ENCODE data around the gene RIMBP2.

RIMBP2 gene

DNA sequence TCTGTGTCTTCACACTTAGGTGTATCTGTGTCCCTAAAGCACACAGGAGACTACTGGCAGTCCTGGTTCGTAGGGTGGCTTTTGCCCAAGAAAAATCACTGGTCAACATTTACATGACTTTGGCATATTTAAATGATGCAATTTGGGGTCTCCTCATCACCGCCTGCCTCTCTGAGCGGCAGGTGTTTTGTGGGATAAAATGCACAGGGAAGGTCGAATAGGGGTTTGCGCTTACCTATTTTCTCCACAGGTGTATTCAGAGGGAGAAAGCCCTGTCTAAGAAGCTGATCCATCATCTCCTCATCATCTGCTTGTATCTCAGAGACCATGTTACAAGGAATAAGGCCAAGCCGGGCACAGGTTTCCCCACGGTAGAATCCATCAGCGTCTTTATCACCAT, 303.7 kb downstream of the RIMBP2 start:
- Histone ChIP-seq H3K4me1 (no peaks in the 10 kb centered on the region), H3K4me3 (ENCODE audit: low read depth, low read length) (no peak overlapping the region), H3K9me3 (ENCODE audit: control insufficient read depth, low read length) (no peaks in the 10 kb centered on the region), H3K27me3 (ENCODE audit: control insufficient read depth, insufficient read depth, low read length) (no peaks in the 10 kb centered on the region), H3K9ac (no peak overlapping the region), H3K4me2 (ENCODE audit: low read length) (no peak overlapping the region), H3K36me3 (ENCODE audit: control insufficient read depth, insufficient read depth, low read length) (no peaks in the 10 kb centered on the region), H3K79me2 (peaks cover 2% of the 10 kb centered on the region), H3K27ac (no peak overlapping the region), H2AFZ (no peak overlapping the region)
- TF ChIP-seq, protein P1, sequence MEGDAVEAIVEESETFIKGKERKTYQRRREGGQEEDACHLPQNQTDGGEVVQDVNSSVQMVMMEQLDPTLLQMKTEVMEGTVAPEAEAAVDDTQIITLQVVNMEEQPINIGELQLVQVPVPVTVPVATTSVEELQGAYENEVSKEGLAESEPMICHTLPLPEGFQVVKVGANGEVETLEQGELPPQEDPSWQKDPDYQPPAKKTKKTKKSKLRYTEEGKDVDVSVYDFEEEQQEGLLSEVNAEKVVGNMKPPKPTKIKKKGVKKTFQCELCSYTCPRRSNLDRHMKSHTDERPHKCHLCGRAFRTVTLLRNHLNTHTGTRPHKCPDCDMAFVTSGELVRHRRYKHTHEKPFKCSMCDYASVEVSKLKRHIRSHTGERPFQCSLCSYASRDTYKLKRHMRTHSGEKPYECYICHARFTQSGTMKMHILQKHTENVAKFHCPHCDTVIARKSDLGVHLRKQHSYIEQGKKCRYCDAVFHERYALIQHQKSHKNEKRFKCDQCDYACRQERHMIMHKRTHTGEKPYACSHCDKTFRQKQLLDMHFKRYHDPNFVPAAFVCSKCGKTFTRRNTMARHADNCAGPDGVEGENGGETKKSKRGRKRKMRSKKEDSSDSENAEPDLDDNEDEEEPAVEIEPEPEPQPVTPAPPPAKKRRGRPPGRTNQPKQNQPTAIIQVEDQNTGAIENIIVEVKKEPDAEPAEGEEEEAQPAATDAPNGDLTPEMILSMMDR (IDR thresholded peaks at IDR 0.05): no peak

DNA sequence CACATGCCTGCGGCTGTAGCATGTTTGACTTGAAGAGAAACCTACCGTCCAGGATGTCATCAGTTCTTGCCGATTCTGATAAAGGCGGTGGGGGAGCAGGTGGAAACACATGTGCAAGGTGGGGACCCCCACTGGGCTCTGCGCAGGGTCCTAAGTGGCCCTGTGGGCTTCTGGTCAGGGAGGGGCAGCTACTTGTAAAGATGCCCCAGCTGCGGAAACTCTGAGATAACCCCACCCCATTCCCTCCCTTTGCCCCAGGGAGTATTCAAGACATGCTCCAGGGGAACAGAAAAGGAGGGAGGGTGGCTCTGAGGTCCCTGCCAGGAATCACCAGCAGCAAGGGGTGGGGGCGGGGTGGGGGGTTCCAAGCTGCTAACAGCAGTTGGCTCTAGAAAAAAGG, 310.8 kb downstream of the RIMBP2 start:
- TF ChIP-seq, protein P1 (IDR thresholded peaks at IDR 0.05): no peak

DNA sequence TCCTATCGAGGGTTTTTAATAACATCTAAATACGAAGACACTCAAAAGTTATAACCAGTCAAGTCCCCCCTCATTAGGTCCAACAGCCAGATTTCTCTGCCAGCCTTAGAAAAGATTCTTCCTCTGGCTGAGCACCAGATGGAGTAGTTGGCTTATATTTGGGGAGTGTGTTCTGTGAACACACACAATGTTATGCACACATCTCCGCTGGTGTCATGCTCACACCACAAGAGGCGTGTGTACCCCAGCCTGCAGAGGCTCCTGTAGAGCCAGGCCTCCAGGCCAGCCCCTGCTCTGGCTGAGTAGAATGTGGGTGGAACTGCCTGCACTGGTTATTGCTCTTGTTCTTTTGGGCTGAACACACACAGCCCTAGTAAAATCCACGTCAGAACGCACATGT, 314.4 kb downstream of the RIMBP2 start:
- Histone ChIP-seq H3K4me3 (ENCODE audit: low read depth, low read length) (no peak overlapping the region), H2AFZ (no peak overlapping the region), H3K36me3 (ENCODE audit: control insufficient read depth, insufficient read depth, low read length) (no peaks in the 10 kb centered on the region), H3K9me3 (ENCODE audit: control insufficient read depth, low read length) (no peaks in the 10 kb centered on the region), H3K4me2 (ENCODE audit: low read length) (no peak overlapping the region), H3K79me2 (no peaks in the 10 kb centered on the region), H3K27ac (no peak overlapping the region), H3K4me1 (no peaks in the 10 kb centered on the region), H3K27me3 (ENCODE audit: control insufficient read depth, insufficient read depth, low read length) (no peaks in the 10 kb centered on the region), H3K9ac (no peak overlapping the region)
- TF ChIP-seq, protein P1 (IDR thresholded peaks at IDR 0.05): no peak

More for the DNA sequence above, 310.8 kb downstream of the RIMBP2 start:
- Histone ChIP-seq H3K4me3 (ENCODE audit: low read depth, low read length) (no peak overlapping the region), H3K27me3 (ENCODE audit: control insufficient read depth, insufficient read depth, low read length) (no peaks in the 10 kb centered on the region), H3K27ac (no peak overlapping the region), H3K9ac (no peak overlapping the region), H2AFZ (no peak overlapping the region), H3K9me3 (ENCODE audit: control insufficient read depth, low read length) (no peaks in the 10 kb centered on the region), H3K79me2 (no peaks in the 10 kb centered on the region), H3K4me1 (no peaks in the 10 kb centered on the region), H3K36me3 (ENCODE audit: control insufficient read depth, insufficient read depth, low read length) (no peaks in the 10 kb centered on the region), H3K4me2 (ENCODE audit: low read length) (no peak overlapping the region)

DNA sequence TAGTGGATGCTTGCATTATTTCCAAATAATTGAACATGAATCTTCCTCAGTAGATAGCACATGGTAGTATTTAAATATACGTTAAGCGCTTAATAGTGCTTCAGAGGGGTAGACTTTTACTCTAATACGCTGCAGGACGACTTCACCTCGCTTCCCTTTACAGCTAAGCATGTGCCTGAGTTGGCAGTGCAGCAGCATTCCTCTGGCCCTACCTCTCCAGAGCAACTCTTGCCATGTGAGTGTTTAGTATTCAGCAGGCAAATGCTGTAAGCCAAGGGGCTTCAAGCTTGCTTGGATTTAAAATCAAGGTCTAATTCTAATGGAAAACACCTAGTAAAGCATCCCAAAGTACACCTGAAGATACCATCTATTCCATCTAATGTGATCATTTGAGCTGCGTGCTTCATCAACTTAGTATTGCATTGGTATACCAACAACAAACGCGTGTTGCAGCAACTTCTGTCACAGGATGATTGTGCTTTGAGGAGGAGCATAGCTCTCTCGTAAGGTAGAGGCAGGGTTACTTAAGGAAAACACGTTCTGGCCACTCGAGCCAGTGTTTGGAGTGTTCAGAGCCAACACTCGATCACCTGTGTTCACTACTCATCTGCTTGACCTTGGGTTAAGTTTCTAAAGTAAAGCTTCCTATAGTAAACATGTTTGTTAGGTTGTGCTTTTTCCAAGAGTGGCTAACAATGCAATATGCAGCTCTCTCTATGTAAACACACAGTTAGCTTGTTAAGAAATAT, 317.8 kb downstream of the RIMBP2 start:
- Histone ChIP-seq H3K79me2 (no peaks in the 10 kb centered on the region), H3K4me3 (ENCODE audit: low read depth, low read length) (no peak overlapping the region), H3K27ac (no peak overlapping the region), H3K4me2 (ENCODE audit: low read length) (no peak overlapping the region), H2AFZ (no peak overlapping the region), H3K4me1 (no peaks in the 10 kb centered on the region), H3K9ac (no peak overlapping the region), H3K36me3 (ENCODE audit: control insufficient read depth, insufficient read depth, low read length) (no peaks in the 10 kb centered on the region), H3K27me3 (ENCODE audit: control insufficient read depth, insufficient read depth, low read length) (no peaks in the 10 kb centered on the region), H3K9me3 (ENCODE audit: control insufficient read depth, low read length) (no peaks in the 10 kb centered on the region)
- TF ChIP-seq, protein P1 (IDR thresholded peaks at IDR 0.05): no peak

DNA sequence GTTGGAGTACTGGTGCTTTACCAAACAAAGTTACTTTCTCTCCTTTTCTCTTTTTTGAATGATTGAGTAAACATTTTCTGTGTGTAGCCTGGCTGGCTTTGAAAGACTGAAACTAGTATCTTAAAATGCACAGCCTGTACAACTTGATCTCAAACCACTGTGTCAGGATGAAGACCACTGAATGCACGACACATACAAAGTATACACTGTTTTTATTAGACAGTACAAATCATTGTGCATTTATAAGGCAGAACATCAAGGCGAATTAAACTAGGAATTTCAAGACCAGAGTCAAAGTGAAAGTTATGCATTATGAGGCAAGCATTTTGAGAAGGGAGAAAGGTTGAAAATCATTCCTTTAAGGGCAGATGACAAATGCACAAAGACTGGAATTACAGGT, 319.4 kb downstream of the RIMBP2 start:
- no peak overlapping the region for H3K4me2 ChIP-seq (ENCODE audit: low read length)
- H3K27me3 ChIP-seq (ENCODE audit: control insufficient read depth, insufficient read depth, low read length): no peaks in the 10 kb centered on the region
- TF ChIP-seq, protein P1 (IDR thresholded peaks at IDR 0.05): no peak
- H3K79me2 ChIP-seq: no peaks in the 10 kb centered on the region
- H3K4me3 ChIP-seq (ENCODE audit: low read depth, low read length): no peak overlapping the region
- H3K36me3 ChIP-seq (ENCODE audit: control insufficient read depth, insufficient read depth, low read length): no peaks in the 10 kb centered on the region
- H3K9ac ChIP-seq: no peak overlapping the region
- H2AFZ ChIP-seq: no peak overlapping the region
- H3K27ac ChIP-seq: no peak overlapping the region
- H3K9me3 ChIP-seq (ENCODE audit: control insufficient read depth, low read length): no peaks in the 10 kb centered on the region
- H3K4me1 ChIP-seq: no peaks in the 10 kb centered on the region

Data from parathyroid adenoma (tissue), 2 donors.